K562 (cell line): ENCODE results near the gene INKA2. TPM values are rescaled to one million over a fixed set of nuclear protein-coding genes. Genes with fewer than 3 reads are reported as not detected.

Experiments
- ATAC-seq: fragments of 200-7000 bp; cut with Tn5 transposase; 3 replicates; pipeline ENCODE4 v1.9.1; 2020; ENCODE audit warnings: moderate library complexity
- BruUV-seq: library from RNA; stranded (reverse); fragments of 400-500 nt; replicated peaks from 2 replicates; lab custom pipeline; 2021; lab: Mats Ljungman, UMichigan
- CTCF ChIA-PET: fragments of 300-600 bp; formaldehyde crosslinking; extraction: SDS; loops from one replicate; lab custom pipeline; 2021; ENCODE audit warnings: low intra/inter-chr PET ratio; lab: Yijun Ruan, JAX
- POLR2A ChIA-PET: fragments of 300-600, 350-650 bp; sonication (Branson Sonifier 250); formaldehyde crosslinking; extraction: SDS; loops from one replicate; lab custom pipeline; 2021; ENCODE audit warnings: antibody characterized with exemption, inconsistent platforms; lab: Yijun Ruan, JAX
- DNase-seq, 4 experiments: peaks; one replicate each; pipeline versions ENCODE4 v3.0.0 to v3.0.0-alpha.2; 2011 to 2018; ENCODE audit warnings: low spot score in 3 of 4, mixed read lengths in 3 of 4; ENCODE audit errors: extremely low read depth in 1 of 4
- FAIRE-seq: peaks from 2 replicates; lab custom pipeline; 2011; peaks lifted over from hg19 to GRCh38; lab: Jason Lieb, UNC
- H2AFZ ChIP-seq: 2 replicates; pipeline ENCODE4 v1.6.0; 2011; ENCODE audit warnings: low read depth, low read length, control low read depth, inconsistent platforms
- H3K27ac ChIP-seq: fragments of 200-600 bp; 3 replicates; pipeline ENCODE4 v1.8.0; 2011; ENCODE audit warnings: low read depth, mild to moderate bottlenecking, control low read depth, inconsistent platforms, low read length, moderate library complexity, mixed read lengths; ENCODE audit errors: extremely low read depth
- H3K27me3 ChIP-seq, 2 experiments: fragments of 300-600 bp in 1 of 2; 2 replicates in 1 of 2; 3 replicates in 1 of 2; pipeline versions ENCODE4 v1.6.0 to v1.8.0; 2011; ENCODE audit warnings: inconsistent platforms in 2 of 2, low read length in 2 of 2, mild to moderate bottlenecking in 1 of 2, mixed read lengths in 1 of 2, moderate library complexity in 1 of 2; ENCODE audit not compliant: control insufficient read depth in 2 of 2, insufficient read depth in 2 of 2
- H3K36me3 ChIP-seq: fragments of 300-600 bp; 3 replicates; pipeline ENCODE4 v1.8.0; 2011; ENCODE audit warnings: mild to moderate bottlenecking, low read length, inconsistent platforms; ENCODE audit not compliant: control insufficient read depth, insufficient read depth
- H3K4me1 ChIP-seq, 2 experiments: fragments of 200-600 bp in 1 of 2; replicated peaks in 1 of 2; 2 replicates in 1 of 2; 3 replicates in 1 of 2; pipeline versions ENCODE4 v1.5.1 to v1.8.0; 2011; ENCODE audit warnings: inconsistent platforms in 2 of 2, low read length in 2 of 2, mild to moderate bottlenecking in 1 of 2, mixed read lengths in 1 of 2, moderate library complexity in 1 of 2; ENCODE audit not compliant: control insufficient read depth in 2 of 2, insufficient read depth in 2 of 2
- H3K4me2 ChIP-seq: 2 replicates; pipeline ENCODE4 v1.6.1; 2011; ENCODE audit warnings: low read length, control low read depth, inconsistent platforms, mixed read lengths; ENCODE audit not compliant: insufficient read depth
- H3K4me3 ChIP-seq: fragments of 200-600 bp; sonication (generic), shearing (Covaris generic); 2 replicates; pipeline ENCODE4 v1.5.1; 2016; ENCODE audit warnings: control low read depth, inconsistent platforms
- H3K79me2 ChIP-seq: fragments of 200-600 bp; 3 replicates; pipeline ENCODE4 v1.8.0; 2011; ENCODE audit warnings: low read length, inconsistent platforms; ENCODE audit not compliant: control insufficient read depth, insufficient read depth
- H3K9ac ChIP-seq, 2 experiments: 2 replicates each; pipeline versions ENCODE4 v1.6.0 to v1.6.1; 2011; ENCODE audit warnings: low read depth in 2 of 2, low read length in 2 of 2, control low read depth in 1 of 2, inconsistent platforms in 1 of 2, mild to moderate bottlenecking in 1 of 2, mixed read lengths in 1 of 2; ENCODE audit not compliant: insufficient read depth in 1 of 2
- H3K9me1 ChIP-seq: one replicate; pipeline ENCODE4 v1.6.0; 2011; ENCODE audit warnings: inconsistent platforms, mild to moderate bottlenecking, low read length, moderate library complexity; ENCODE audit not compliant: control insufficient read depth, insufficient read depth
- H3K9me3 ChIP-seq: replicated peaks from 2 replicates; pipeline ENCODE4 v1.5.1; 2011; ENCODE audit warnings: low read depth, low read length, inconsistent platforms; ENCODE audit not compliant: control insufficient read depth, insufficient read depth
- H4K20me1 ChIP-seq: replicated peaks from 2 replicates; pipeline ENCODE4 v1.6.1; 2011; ENCODE audit warnings: low read length, inconsistent platforms, mixed read lengths; ENCODE audit not compliant: control insufficient read depth, insufficient read depth
- CCNT2 ChIP-seq: IDR thresholded peaks from 2 replicates; pipeline ENCODE4 v1.6.1; 2011; ENCODE audit warnings: borderline replicate concordance, low read depth, mild to moderate bottlenecking, moderate library complexity, mixed read lengths, low read length; ENCODE audit not compliant: insufficient read length; ENCODE audit errors: extremely low read depth
- FUS ChIP-seq: fragments of 200-400 bp; formaldehyde crosslinking; optimal IDR thresholded peaks from 2 replicates; pipeline ENCODE3; 2017; ENCODE audit warnings: low read depth, low read length
- LCOR ChIP-seq: sonication (generic); formaldehyde crosslinking; IDR thresholded peaks from 2 replicates; pipeline ENCODE4 v1.8.0; 2022; ENCODE audit warnings: mild to moderate bottlenecking, missing genetic modification reagents
- MGA ChIP-seq: fragments of 450-650 bp; IDR thresholded peaks from 2 replicates; pipeline ENCODE4 v1.6.1; 2016; ENCODE audit warnings: mild to moderate bottlenecking, moderate library complexity
- NONO ChIP-seq, 2 experiments: fragments of 200-400 bp in 1 of 2; fragments of 450-650 bp in 1 of 2; formaldehyde crosslinking in 1 of 2; IDR thresholded peaks; 2 replicates each; pipeline ENCODE4 v1.6.1; 2017; ENCODE audit warnings: low read depth in 2 of 2, mild to moderate bottlenecking in 2 of 2, moderate library complexity in 2 of 2, low read length in 1 of 2
- SIRT6 ChIP-seq: IDR thresholded peaks from one replicate; pipeline ENCODE4 v1.6.1; 2012; ENCODE audit warnings: low read depth, mild to moderate bottlenecking, control low read depth, inconsistent platforms, low read length, moderate library complexity
- TAF9B ChIP-seq: fragments of 450-650 bp; IDR thresholded peaks from 2 replicates; pipeline ENCODE4 v1.6.1; 2018; ENCODE audit warnings: mild to moderate bottlenecking; ENCODE audit not compliant: partially characterized antibody
- TGIF2 ChIP-seq: sonication (generic); formaldehyde crosslinking; IDR thresholded peaks from 2 replicates; pipeline ENCODE4 v1.8.1; 2022; ENCODE audit warnings: mild to moderate bottlenecking, missing genetic modification reagents, moderate library complexity
- ZBTB7A ChIP-seq: IDR thresholded peaks from 2 replicates; pipeline ENCODE4 v1.6.1; 2011; ENCODE audit warnings: low read depth, mild to moderate bottlenecking, low read length, moderate library complexity, borderline replicate concordance; ENCODE audit not compliant: control insufficient read depth
- WGBS: fragments of 100-300 bp; shearing (Covaris generic); methylation state at CpG from one replicate; pipeline ENCODE4 v1.1.6; 2016; ENCODE audit warnings: low coverage, mixed read lengths; ENCODE audit not compliant: insufficient coverage; ENCODE audit errors: missing lambda C conversion rate; 5-methylcytosine and 5-hydroxymethylcytosine counted together
- in situ Hi-C: fragments of 300-500 bp; cut with MboI; formaldehyde crosslinking; loops from 4 replicates; pipeline ENCODE4 v1.15.0; 2018; ENCODE audit warnings: inconsistent platforms, mixed read lengths
- intact Hi-C: fragments of 100-400 bp; cut with micrococcal nuclease; formaldehyde crosslinking; loops from 2 replicates; pipeline ENCODE4 v1.14.2; 2022
- polyA plus RNA-seq, 8 experiments: library from polyadenylated mRNA; depleted of rRNA in 4 of 8; stranded (reverse) in 5 of 8; unstranded in 3 of 8; fragments of >200 nt; fragmentation: Nextera tagmentation in 2 of 8; fragmentation: Illumina TruSeq in 1 of 8; extraction: Ambion mirVana in 2 of 8; extraction: Trizol in 1 of 8; gene quantifications; 2 replicates each; pipeline versions ENCODE4 v1.2.1 to v1.2.3, GENCODE V29; 2011 to 2014; ENCODE audit warnings: inconsistent platforms in 1 of 8, missing spikeins in 1 of 8
- total RNA-seq, 7 experiments: library from RNA; depleted of rRNA in 6 of 7; stranded (reverse); fragments of >200 nt in 6 of 7; fragmentation: Illumina TruSeq in 2 of 7; extraction: Trizol in 2 of 7; gene quantifications; 2 replicates each; pipeline versions ENCODE4 v1.2.1 to v1.2.3, GENCODE V29; 2011 to 2021; ENCODE audit warnings: low replicate concordance in 1 of 7

INKA2 gene
- total and polyA plus RNA-seq, 9 of the 15 experiments (the other 6 are each of a cell fraction or from before 2014, with no cell fraction given) = 0.04 to 1.4 (median 0.26) TPM; not detected in 1

- no peaks in the 10 kb centered on the region for H3K9me1 ChIP-seq
- ChIA-PET POLR2A (interaction anchor here (0.6 to 3.3 kb wide), 6 partner anchors 11 to 374 kb away, joined by 3 to 43 read pairs (median 4); no protein-coding TSS in a partner anchor), CTCF (interaction anchor here (0.7 to 1.8 kb wide), 4 partner anchors 38 to 274 kb away, joined by 3 to 32 read pairs (median 6); no protein-coding TSS in a partner anchor)
- H3K9me3 ChIP-seq = no peaks in the 10 kb centered on the region
- no TSS peak for BruUV-seq
- H3K27me3 ChIP-seq = no peaks in the 10 kb centered on the region; a peak in 2 of 5 replicates
- H3K36me3 ChIP-seq = peaks cover 41% of the 10 kb centered on the region
- peak; percentile 64 for ATAC-seq
- H4K20me1 ChIP-seq = no peaks in the 10 kb centered on the region
- in situ Hi-C loops (loop anchor here (5.0 kb wide), 1 partner anchor 274 kb away; no protein-coding TSS in a partner anchor), intact Hi-C loops (no loop called here)
- peaks cover 32% of the 10 kb centered on the region for H3K79me2 ChIP-seq
- peak overlapping the region; percentile 78 for H3K27ac ChIP-seq
- peak overlapping the region; percentile 99 for H2AFZ ChIP-seq
- peak overlapping the region; percentile 91 to 97 for H3K9ac ChIP-seq
- peak overlapping the region; percentile 91 for H3K4me2 ChIP-seq
- peak in 3 of 4 experiments; percentile 67 to 79 (median 76) for DNase-seq
- H3K4me1 ChIP-seq = peaks cover 9 to 15% of the 10 kb centered on the region in 2 experiments
- no peak for FAIRE-seq
- H3K4me3 ChIP-seq = peak overlapping the region; percentile 87
- 1% methylated on average over 26 of the region's 35 CpGs for WGBS
- TF ChIP-seq FUS = peak; percentile 19
- peak; percentile 52; the same call in 1 of the 2 replicates for TF ChIP-seq ZBTB7A
- 0 out of 2 replicates have a peak, but pooled peaks have one; percentile 43 for TF ChIP-seq LCOR
- peak; percentile 45 for TF ChIP-seq TAF9B
- no peak for TF ChIP-seq SIRT6
- no peak for TF ChIP-seq CCNT2
- TF ChIP-seq TGIF2 (CRISPR knock-in tag) = 0 out of 2 replicates have a peak, but pooled peaks have one; percentile 2
- peak; percentile 46; the same call in 1 of the 2 replicates for TF ChIP-seq MGA
- 0 out of 4 replicates have a peak, but pooled peaks of 1 of the 2 experiments have one; percentile 41 for TF ChIP-seq NONO (IDR thresholded peaks at IDR 0.05; ENCODE audit: low read depth in 2 of 2, low read length in 1 of 2)
These were observed 16.9 kb upstream of the INKA2 start for GRCh38 chr1:111756124-111756513.
